Omental fat pad (tissue), 4 donors: ENCODE results near the gene U2AF2. TPM values are rescaled to one million over a fixed set of nuclear protein-coding genes. Genes with fewer than 3 reads are reported as not detected.

Experiments
- ATAC-seq: fragments of 150-250 bp; one replicate; pipeline ENCODE4 v1.9.1; 2016; ENCODE audit warnings: mild to moderate bottlenecking, moderate library complexity; ENCODE audit not compliant: low FRiP score
- DNase-seq: peaks from one replicate; pipeline ENCODE4 v3.0.0-alpha.2; 2019; ENCODE audit warnings: low spot score
- total RNA-seq, 4 donors: library from RNA; depleted of rRNA; stranded (reverse); fragments of >200 nt; gene quantifications; one replicate each; pipeline ENCODE4 v1.1.0, GENCODE V29; 2016
- TF ChIP-seq, protein P1 (sequence below), 3 donors: fragments of 450-650 bp; IDR thresholded peaks; one replicate each; pipeline ENCODE4 v1.5.1; 2016 to 2017; ENCODE audit warnings: antibody characterized with exemption in 3 of 3, mild to moderate bottlenecking in 3 of 3, moderate library complexity in 2 of 3

U2AF2 gene
- total RNA-seq, 4 donors from 2014 or later = 55.2 to 132 (median 86.1) TPM

DNA sequence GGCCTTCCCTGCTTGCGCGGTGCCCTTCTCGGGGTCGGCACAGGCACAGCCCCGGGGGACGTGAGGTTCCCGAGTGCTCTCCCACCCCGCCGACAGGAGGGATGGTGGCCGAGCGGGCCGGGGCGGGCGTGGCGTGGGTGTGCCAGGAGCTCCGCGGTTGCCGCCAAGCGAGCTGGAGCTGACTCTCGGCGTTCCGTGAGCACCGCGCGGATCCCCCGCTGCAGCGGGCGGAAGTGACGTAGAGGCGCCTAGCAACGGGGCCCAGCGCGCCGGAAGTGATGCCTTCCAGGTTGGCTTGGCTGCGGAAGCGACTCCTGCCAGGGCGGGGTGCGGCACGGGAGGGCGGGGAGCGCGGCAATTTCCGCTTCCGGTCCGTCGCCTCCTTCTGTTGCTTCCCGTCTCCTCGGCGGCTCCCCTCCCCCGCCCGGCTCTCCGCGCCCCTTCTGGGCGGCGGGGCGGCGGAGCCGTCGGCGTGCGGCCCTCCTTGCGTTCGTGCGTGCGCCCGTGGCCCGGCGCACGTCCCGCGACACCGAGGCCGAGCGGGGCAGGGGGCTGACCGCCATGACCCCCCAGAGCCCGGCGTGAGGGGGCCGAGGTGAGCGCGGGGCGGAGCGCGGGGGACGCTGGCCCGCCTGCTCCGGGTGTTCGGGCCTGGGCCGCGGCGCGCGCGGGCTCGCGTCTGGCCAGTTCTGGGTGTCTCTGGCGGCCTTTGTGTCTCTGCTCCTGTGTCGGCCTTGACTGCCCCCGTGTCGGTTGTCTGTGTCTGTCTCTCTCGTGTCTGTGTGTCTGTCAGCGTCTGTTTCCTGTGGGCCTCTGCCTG lies 20.2 kb downstream of the U2AF2 start, which contains the start of gene EPN1:
EPN1 (plus strand) TSS at position 386 of the 820 bp plus-strand sequence. CDS start 3,402 bp downstream, outside the sequence.
- peak; percentile 86 for ATAC-seq

GRCh38 chr19:55675661-55676354 lies 21.0 kb downstream of the U2AF2 start:
- TF ChIP-seq, protein P1, sequence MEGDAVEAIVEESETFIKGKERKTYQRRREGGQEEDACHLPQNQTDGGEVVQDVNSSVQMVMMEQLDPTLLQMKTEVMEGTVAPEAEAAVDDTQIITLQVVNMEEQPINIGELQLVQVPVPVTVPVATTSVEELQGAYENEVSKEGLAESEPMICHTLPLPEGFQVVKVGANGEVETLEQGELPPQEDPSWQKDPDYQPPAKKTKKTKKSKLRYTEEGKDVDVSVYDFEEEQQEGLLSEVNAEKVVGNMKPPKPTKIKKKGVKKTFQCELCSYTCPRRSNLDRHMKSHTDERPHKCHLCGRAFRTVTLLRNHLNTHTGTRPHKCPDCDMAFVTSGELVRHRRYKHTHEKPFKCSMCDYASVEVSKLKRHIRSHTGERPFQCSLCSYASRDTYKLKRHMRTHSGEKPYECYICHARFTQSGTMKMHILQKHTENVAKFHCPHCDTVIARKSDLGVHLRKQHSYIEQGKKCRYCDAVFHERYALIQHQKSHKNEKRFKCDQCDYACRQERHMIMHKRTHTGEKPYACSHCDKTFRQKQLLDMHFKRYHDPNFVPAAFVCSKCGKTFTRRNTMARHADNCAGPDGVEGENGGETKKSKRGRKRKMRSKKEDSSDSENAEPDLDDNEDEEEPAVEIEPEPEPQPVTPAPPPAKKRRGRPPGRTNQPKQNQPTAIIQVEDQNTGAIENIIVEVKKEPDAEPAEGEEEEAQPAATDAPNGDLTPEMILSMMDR (IDR thresholded peaks at IDR 0.05) = no peak
- ATAC-seq = no peak
- DNase-seq = no peak

More for the DNA sequence above, 20.2 kb downstream of the U2AF2 start, which contains the start of gene EPN1:
- TF ChIP-seq, protein P1 (IDR thresholded peaks at IDR 0.05) = no peak
- peak; percentile 84 for DNase-seq

DNA sequence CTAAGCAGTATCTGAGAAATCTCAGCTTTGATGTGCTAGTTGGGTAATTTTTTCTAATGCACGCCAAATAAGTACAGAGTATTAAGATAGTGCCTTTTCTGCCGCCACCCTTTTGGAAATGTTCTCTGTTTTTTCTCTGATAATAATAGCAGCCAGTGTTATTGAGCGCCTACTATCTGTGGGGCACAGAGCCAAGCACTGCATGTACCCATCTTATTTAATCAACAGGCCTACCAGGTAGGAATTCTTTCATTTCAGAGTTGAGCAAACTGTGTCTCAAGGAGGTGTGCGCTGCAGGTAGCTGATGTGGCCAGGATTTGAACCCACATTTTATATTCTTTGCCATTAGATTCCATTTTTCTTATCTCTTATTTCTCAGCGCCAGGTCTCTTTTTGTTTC lies 21.5 kb downstream of the U2AF2 start:
- TF ChIP-seq, protein P1 (IDR thresholded peaks at IDR 0.05) = no peak
- DNase-seq (no peak), ATAC-seq (no peak)

DNA sequence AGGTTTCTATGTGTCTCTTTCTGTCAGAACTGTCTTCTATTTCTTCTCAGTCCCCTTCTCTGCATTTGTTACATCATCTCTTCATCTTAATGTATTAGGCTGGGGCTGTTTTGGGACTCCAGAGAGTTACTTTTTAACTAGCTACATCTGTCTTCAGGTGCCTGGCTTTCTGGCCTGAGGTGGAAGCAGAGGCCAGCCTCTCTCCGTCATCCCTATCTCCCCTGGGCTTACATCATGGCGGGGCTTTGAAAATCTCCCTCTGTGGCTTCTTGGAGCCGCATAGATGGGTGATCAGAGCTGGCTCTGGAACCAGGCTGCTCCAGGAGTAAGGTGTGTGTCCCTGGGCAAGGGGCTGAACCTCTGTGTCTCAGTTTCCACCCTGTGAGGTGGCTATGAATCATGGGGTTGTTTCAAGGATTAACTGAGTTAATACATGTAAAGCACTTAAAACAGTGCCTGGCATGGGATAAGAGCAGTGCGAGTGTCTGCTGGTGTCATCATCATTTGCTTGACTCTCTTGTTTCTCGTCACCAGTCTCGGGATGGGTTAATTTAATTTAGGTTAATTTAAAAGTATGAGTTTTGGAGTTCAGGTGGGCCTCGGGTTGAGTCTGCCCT lies 22.2 kb downstream of the U2AF2 start:
- TF ChIP-seq, protein P1 (IDR thresholded peaks at IDR 0.05) = no peak
- ATAC-seq (no peak), DNase-seq (no peak)

DNA sequence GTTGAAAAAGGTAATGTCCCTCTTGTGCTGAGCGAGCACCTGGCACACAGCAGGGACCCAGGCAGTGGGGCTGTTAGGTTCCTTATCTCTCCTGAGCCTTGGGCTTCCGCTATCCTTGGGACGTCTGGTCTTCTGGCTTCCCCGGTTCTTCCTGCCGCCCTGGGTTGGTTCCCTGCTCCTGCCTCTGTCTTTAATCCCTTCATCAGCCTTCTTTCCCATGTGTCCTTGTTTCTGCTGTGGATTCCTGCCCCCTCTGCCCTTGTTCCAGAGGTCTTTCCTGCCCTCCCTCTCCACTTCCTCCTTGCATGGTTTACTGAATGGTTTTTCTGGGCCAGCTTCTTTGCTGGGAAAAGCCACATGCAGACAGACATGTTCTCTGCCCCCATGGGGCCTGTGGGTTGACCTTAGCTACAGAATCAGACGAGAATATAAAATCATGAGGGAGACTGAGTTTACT lies 22.8 kb downstream of the U2AF2 start:
- TF ChIP-seq, protein P1 (IDR thresholded peaks at IDR 0.05) = no peak
- no peak for ATAC-seq
- DNase-seq = no peak

DNA sequence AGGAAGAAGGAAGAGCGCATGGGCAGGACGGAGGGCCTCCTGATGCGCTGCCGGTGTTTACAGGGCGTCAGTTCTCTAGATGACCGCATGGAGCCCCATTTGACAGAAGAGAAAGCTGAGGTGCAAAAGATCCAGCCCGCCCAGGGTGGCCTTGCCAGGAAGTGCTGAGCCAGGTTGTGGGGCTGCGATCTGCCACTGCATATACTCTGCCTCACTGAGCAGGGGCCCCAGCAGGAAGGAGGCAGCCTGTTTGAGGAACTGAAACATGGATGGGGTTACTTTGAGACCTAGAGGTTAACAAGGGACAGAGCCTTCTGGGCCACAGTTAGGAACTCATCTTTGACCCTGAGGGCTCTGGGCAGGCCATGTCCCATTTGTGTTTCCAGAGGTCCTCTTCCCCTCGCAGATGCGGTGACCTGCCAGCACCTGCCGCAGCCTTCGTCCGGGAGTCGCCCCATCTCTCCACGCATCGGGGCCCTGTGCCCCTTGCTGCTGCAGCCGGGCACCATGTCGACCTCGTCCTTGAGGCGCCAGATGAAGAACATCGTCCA lies 23.4 kb downstream of the U2AF2 start:
- no peak for DNase-seq
- no peak for ATAC-seq
- TF ChIP-seq, protein P1 (IDR thresholded peaks at IDR 0.05) = no peak
